T-helper 2 cell treated with Interferon-gamma antibody and Interleukin-4, amounts not matched to agents 5 μg/mL and 100 μg/mL, for 36 hours (primary cell): ENCODE measurements around the gene FOXN3.
A peak's percentile ranks its signal among the peaks of the same experiment; 100 is the strongest.
"Not testable (repeated sequence)": the region's sequence is repeated elsewhere in the genome, so short reads cannot be mapped to it uniquely, and the experiment has no call there.

Experiments used
- DNase-seq: peaks from one replicate; pipeline ENCODE4 v3.0.0; 2021; ENCODE audit warnings: low spot score
- H3K27ac Mint-ChIP-seq: one replicate; pipeline ENCODE4 v1.8.0; 2021; ENCODE audit warnings: mild to moderate bottlenecking, mixed read lengths
- H3K27me3 Mint-ChIP-seq: one replicate; pipeline ENCODE4 v1.8.0; 2021; ENCODE audit warnings: low read depth, mixed read lengths
- H3K36me3 Mint-ChIP-seq: one replicate; pipeline ENCODE4 v1.8.0; 2021; ENCODE audit warnings: low read depth, mixed read lengths
- H3K4me1 Mint-ChIP-seq: one replicate; pipeline ENCODE4 v1.8.0; 2021; ENCODE audit warnings: low read depth, mixed read lengths
- H3K4me3 Mint-ChIP-seq: one replicate; pipeline ENCODE4 v1.8.0; 2022; ENCODE audit warnings: mild to moderate bottlenecking, moderate library complexity, mixed read lengths
- H3K9me3 Mint-ChIP-seq: one replicate; pipeline ENCODE4 v1.8.0; 2021; ENCODE audit warnings: mixed read lengths

Gene FOXN3

DNA sequence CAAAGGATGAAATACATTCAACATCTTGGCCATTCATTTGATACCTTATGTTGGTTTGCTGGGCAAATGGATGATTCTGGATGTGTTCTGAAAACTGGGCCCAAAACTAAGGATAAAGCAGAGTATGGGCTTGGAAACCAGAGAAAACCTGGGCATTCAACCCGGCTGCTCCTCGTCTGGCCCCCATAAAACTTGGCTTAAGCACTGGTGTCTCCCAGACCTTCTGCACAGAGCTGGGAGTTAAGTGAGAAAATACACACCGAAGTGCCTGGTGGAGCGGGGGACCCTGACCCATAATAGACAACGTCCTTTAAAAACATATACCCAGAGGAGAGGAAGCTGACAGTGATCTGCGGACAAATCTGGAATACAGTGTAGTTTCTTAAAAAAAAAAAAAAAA lies 112.5 kb downstream of the FOXN3 start:
- peaks cover 3% of the 10 kb centered on the region for H3K9me3 Mint-ChIP-seq
- no peaks in the 10 kb centered on the region for H3K27me3 Mint-ChIP-seq
- H3K27ac Mint-ChIP-seq: peak overlapping the region; percentile 67
- no peak for DNase-seq
- peak overlapping the region; percentile 81 for H3K4me3 Mint-ChIP-seq
- H3K36me3 Mint-ChIP-seq: peaks cover 20% of the 10 kb centered on the region
- peaks cover 35% of the 10 kb centered on the region for H3K4me1 Mint-ChIP-seq

DNA sequence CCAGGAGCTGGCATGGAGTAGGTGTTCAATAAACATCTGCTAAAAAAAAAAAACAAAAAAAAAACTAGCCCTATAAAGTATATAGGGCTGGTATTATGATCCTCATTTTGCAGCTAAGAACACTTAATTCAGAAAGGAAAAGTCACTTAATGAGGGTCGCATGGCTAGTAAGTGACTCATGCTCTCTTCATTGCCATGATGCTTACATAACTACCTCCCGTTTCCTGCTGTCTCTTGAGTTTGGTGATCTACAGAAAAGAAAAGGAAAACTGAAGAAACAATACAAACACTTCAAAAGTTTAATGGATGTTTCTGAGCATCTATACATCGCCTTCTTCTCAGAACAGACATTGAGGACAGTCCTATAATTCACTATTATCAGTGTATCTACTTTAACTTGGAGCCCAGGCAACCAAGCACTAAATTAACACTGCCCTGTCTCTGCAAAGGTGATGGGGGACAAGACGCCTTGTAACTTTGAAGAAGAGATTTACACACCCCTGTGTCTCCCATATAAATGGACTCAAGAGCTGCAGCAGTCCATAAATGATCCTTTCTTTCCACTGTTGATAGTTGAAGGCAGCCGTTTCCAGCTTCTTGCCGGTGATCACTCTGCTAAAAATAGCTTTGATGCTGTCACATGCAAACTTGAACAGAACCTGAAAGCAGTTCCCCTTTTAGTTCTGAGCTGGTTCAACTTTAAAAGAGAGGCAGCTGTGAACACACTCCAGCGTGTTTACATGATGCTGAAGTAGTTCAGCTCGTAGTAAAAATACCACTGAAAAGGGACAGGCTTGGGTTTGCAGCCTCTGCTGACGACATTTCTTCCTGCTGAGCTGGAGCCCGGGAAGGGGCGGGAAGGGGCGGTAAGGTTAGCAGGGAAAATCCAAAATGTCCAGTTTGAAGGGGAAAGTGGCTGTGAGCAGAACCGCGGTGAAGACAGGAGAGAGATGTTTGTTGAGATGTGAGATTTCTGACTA lies 113.3 kb downstream of the FOXN3 start:
- Mint-ChIP-seq H3K27ac (peak overlapping the region; percentile 67), H3K36me3 (peaks cover 25% of the 10 kb centered on the region), H3K27me3 (no peaks in the 10 kb centered on the region), H3K9me3 (peaks cover 3% of the 10 kb centered on the region), H3K4me1 (peaks cover 35% of the 10 kb centered on the region), H3K4me3 (peak overlapping the region; percentile 81)
- DNase-seq: peak; percentile 12

DNA sequence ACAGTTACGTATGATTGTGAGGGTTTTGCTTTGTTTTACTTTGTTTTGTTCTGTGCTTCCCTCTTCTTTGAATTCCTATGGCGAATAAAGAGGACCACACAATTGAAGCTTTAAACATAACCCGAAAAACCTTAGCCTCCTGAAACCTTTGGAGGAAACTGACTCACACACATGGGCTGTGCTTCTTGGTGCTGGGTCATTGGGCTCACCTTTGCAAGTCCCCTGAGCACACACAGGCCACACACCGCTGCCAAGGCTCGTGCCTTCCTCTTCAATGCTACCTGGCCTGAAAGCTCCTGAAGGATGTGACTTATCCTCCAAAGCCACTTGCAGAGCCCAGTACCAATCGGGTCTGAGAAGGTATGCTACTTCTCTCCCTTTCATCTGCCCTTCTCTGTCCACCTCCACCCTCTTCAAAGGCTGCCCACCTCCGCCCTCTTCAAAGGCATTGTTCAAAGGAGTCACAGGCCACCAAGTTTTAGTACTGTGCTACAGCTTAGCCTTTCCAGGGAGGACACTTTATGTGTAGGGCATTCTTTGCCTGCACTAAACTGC lies 114.6 kb downstream of the FOXN3 start:
- H3K36me3 Mint-ChIP-seq: peaks cover 30% of the 10 kb centered on the region
- no peak overlapping the region for H3K4me3 Mint-ChIP-seq
- DNase-seq: no peak
- H3K27me3 Mint-ChIP-seq: no peaks in the 10 kb centered on the region
- peaks cover 37% of the 10 kb centered on the region for H3K4me1 Mint-ChIP-seq
- H3K27ac Mint-ChIP-seq: no peak overlapping the region
- H3K9me3 Mint-ChIP-seq: peaks cover 3% of the 10 kb centered on the region

- Mint-ChIP-seq H3K36me3 (peaks cover 37% of the 10 kb centered on the region), H3K4me1 (peaks cover 30% of the 10 kb centered on the region), H3K27ac (no peak overlapping the region), H3K9me3 (peaks cover 3% of the 10 kb centered on the region), H3K27me3 (no peaks in the 10 kb centered on the region), H3K4me3 (no peak overlapping the region)
- DNase-seq: no peak
Observed at GRCh38 chr14:89299587-89299986, 117.4 kb downstream of the FOXN3 start.

GRCh38 chr14:89298056-89298834 lies 118.8 kb downstream of the FOXN3 start:
- Mint-ChIP-seq H3K4me1 (peaks cover 17% of the 10 kb centered on the region), H3K36me3 (peaks cover 34% of the 10 kb centered on the region), H3K9me3 (peaks cover 3% of the 10 kb centered on the region), H3K27ac (no peak overlapping the region), H3K4me3 (no peak overlapping the region), H3K27me3 (no peaks in the 10 kb centered on the region)
- DNase-seq: no peak

DNA sequence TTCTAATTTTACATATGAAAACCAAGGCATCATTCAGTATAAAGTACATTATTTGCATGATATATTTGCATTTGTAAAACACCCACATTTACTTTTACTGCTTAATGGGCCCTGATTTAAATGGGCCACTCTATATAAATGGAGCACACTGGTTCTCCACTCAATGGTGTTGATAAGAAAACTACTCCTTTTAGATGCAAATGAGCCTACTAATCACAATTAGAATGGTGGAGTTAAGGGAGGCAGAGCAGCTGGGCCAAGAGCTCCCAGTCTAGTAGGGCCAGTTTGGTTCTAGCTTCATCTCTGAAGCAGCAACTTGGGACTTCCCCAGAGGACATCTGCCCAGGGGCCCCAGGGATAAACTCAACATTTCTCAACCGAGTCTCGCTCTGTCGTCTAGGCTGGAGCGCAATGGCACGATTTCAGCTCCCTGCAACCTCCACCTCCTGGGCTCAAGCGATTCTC lies 120.7 kb downstream of the FOXN3 start:
- peaks cover 18% of the 10 kb centered on the region for H3K4me1 Mint-ChIP-seq
- DNase-seq: no peak
- no peak overlapping the region for H3K4me3 Mint-ChIP-seq
- no peaks in the 10 kb centered on the region for H3K9me3 Mint-ChIP-seq
- no peaks in the 10 kb centered on the region for H3K27me3 Mint-ChIP-seq
- H3K36me3 Mint-ChIP-seq: peaks cover 26% of the 10 kb centered on the region
- no peak overlapping the region for H3K27ac Mint-ChIP-seq

DNA sequence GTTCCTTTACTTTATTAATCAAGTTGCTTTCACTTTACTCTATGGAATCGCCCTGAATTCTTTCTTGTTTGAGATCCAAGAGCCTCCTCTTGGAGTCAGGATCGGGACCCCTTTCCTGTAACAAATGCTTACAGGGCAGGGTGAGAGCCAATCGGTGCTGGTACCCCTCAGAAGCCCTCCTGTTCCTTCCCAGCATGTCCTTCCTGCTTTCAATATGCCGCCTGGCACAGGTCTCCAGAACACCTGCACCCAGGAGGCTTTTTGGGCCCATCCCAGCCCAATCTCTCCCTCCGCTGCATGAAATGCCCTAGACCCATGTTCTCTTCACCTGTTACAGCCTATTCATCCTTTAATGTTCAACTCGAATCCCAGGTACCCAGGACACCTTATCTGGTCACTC lies 122.2 kb downstream of the FOXN3 start:
- H3K4me3 Mint-ChIP-seq: no peak overlapping the region
- no peaks in the 10 kb centered on the region for H3K9me3 Mint-ChIP-seq
- H3K27ac Mint-ChIP-seq: peak overlapping the region; percentile 50
- no peak for DNase-seq
- H3K4me1 Mint-ChIP-seq: peaks cover 18% of the 10 kb centered on the region
- peaks cover 21% of the 10 kb centered on the region for H3K36me3 Mint-ChIP-seq
- H3K27me3 Mint-ChIP-seq: no peaks in the 10 kb centered on the region

DNA sequence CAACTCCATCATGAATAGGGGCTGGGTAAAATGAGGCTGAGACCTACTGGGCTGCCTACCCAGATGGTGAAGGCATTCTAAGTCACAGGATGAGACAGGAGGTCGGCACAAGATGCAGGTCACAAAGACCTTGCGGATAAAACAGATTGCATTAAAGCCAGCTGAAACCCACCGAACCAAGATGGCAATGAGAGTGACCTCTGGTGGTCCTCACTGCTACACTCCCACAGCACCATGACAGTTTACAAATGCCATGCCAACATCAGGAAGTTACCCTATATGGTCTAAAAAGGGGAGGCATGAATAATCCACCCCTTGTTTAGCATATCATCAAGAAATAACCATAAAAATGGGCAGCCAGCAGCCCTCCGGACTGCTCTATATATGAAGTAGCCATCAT lies 122.6 kb downstream of the FOXN3 start:
- H3K36me3 Mint-ChIP-seq: peaks cover 18% of the 10 kb centered on the region

DNA sequence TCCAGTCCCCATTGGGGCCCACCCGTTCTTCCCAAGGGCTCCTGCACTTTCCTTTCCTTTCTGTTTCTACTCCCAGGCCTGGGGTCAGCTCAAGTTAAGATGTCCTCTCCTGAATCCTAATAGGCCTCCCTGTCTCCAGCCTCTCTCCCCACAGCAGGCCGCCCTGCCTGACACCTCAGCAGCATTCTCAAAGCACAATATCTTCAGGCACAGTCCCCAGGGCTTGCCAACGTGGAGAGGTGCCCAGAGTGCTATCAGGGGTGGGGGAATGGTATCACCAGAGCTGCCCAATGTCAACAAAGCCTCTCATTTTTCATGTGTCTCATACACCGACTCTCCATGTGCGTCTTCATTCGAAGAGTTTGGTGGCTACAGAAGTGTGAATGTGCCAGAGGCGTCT lies 123.0 kb downstream of the FOXN3 start:
- no peak for DNase-seq
- Mint-ChIP-seq H3K9me3 (no peaks in the 10 kb centered on the region), H3K36me3 (peaks cover 15% of the 10 kb centered on the region), H3K27ac (no peak overlapping the region), H3K4me3 (no peak overlapping the region), H3K27me3 (no peaks in the 10 kb centered on the region), H3K4me1 (peaks cover 18% of the 10 kb centered on the region)

More for the DNA sequence above, 122.6 kb downstream of the FOXN3 start:
- not testable (repeated sequence) for H3K4me3 Mint-ChIP-seq, H3K27ac Mint-ChIP-seq, DNase-seq, H3K9me3 Mint-ChIP-seq, H3K27me3 Mint-ChIP-seq
- peaks cover 18% of the 10 kb centered on the region for H3K4me1 Mint-ChIP-seq

DNA sequence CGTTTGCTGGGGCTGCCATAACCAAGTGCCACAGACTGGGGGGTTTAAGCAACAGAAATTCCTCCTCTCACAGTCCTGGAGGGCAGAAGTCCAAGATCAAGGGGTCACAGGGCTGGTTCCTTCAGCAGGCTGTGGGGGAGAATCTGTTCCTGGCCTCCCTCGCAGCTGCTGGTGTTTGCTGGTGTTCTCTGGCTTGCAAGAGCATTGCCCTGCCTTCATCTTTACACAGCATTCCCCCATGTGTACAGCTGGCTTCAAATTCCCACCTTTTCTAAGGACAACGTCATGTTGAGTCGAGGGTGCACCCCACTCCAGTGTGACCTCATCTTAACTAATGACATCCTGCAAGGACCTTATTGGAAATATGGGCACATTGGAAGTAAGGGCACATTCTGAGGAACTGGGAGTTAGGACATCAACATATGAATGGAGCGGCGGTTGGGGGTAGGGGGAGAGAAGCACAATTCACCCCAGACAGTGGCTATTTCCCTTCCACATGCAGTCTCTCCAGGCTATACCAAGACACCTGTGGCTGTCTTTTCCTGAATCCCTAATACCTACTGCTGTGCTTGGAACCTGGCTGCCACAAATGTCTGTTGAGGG lies 123.6 kb downstream of the FOXN3 start:
- H3K36me3 Mint-ChIP-seq: peaks cover 11% of the 10 kb centered on the region
- peaks cover 18% of the 10 kb centered on the region for H3K4me1 Mint-ChIP-seq
- DNase-seq: no peak
- H3K9me3 Mint-ChIP-seq: no peaks in the 10 kb centered on the region
- H3K4me3 Mint-ChIP-seq: no peak overlapping the region
- H3K27ac Mint-ChIP-seq: peak overlapping the region; percentile 5
- no peaks in the 10 kb centered on the region for H3K27me3 Mint-ChIP-seq

GRCh38 chr14:89292579-89293313 lies 124.3 kb downstream of the FOXN3 start:
- peaks cover 19% of the 10 kb centered on the region for H3K4me1 Mint-ChIP-seq
- H3K27ac Mint-ChIP-seq: peak overlapping the region; percentile 5

DNA sequence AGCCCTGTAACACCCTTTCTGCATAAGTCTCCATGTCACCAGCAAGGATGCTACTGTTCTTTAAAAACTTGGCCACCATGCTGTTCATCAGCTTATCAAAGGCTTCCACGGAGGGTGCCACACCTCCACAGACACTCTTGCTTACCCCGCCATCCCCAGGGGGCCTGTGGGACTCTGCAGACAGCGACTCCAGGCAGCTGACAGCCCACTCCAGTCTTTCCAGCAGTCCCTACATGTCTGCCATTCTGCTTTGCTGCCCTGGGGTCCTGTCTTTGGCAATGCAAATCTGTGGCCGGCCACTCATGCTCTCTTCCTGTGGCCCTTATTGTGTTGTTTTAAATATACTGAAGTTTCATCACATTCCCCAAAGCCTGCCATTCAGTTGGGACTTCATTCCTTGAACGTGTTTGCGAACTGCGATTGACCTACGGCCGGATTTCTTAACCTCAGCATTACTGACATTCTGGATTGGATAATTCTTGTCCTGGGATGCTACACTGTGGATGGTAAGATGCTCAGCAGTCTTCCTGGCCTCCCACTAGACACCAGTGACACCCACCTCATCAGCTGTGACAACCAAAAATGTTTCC lies 125.6 kb downstream of the FOXN3 start:
- Mint-ChIP-seq H3K9me3 (no peaks in the 10 kb centered on the region), H3K27me3 (no peaks in the 10 kb centered on the region), H3K27ac (no peak overlapping the region), H3K36me3 (peaks cover 11% of the 10 kb centered on the region), H3K4me1 (peaks cover 26% of the 10 kb centered on the region), H3K4me3 (no peak overlapping the region)
- DNase-seq: no peak

More at GRCh38 chr14:89292579-89293313, 124.3 kb downstream of the FOXN3 start:
- Mint-ChIP-seq H3K27me3 (no peaks in the 10 kb centered on the region), H3K9me3 (no peaks in the 10 kb centered on the region), H3K36me3 (peaks cover 8% of the 10 kb centered on the region), H3K4me3 (no peak overlapping the region)
- no peak for DNase-seq

DNA sequence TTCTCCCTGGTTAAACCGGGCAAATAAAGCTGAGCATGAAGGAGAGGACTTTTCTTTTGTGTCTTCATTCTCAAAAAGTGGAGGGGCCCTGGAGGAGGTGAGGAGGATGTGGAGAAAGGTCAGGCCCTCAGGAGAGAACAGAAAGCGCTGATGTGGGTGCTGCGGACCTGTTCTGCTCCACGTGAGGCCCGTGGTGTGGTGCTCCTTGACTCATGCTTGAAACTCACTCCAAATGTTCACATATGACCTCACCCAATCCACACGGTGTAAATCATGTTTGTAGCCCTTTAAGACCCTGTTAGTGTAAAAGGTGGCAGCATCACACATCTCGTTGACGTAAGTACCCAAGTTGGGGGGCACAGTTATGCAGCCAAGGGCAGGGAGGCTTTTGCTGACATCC lies 126.2 kb downstream of the FOXN3 start:
- DNase-seq: no peak
- H3K4me1 Mint-ChIP-seq: peaks cover 31% of the 10 kb centered on the region
- no peaks in the 10 kb centered on the region for H3K27me3 Mint-ChIP-seq
- no peak overlapping the region for H3K27ac Mint-ChIP-seq
- H3K4me3 Mint-ChIP-seq: no peak overlapping the region
- peaks cover 12% of the 10 kb centered on the region for H3K36me3 Mint-ChIP-seq
- no peaks in the 10 kb centered on the region for H3K9me3 Mint-ChIP-seq
